ENCODE data around the gene PGAP6. TPM values are rescaled to one million over a fixed set of nuclear protein-coding genes. Genes with fewer than 3 reads are reported as not detected.

The PGAP6 gene
- total RNA-seq, 2 experiments from 2014 or later, result 22.8 to 24.1 TPM

DNA sequence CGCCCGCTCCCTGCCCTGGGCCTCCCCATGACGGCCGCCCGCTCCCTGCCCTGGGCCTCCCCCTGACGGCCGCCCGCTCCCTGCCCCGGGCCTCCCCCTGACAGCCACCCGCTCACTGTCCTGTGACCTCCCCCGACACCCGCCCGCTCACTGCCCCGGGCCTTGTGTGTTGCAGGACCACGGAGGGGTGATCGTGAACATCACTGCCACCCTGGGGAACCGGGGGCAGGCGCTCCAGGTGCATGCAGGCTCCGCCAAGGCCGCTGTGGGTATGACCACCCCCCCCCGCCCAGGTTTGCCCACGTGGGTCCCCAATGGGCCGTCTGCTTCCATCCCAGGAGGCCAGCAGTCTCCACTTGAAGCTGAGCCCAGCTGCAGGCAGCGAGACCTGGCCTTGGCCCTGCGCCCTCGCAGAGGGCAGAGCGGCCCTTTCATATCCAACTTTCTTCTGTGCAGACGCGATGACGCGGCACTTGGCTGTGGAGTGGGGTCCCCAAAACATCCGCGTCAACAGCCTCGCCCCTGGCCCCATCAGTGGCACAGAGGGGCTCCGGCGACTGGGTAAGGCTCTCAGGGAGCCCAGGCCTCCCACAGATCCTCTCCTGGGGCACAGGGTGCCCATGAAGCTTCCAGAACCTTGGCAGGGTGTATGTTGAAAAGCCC lies 28.9 kb upstream of the PGAP6 start:
- no peak for DNase-seq
- Mint-ChIP-seq H3K9me3 (no peaks in the 10 kb centered on the region), H3K4me1 (no peaks in the 10 kb centered on the region), H3K27me3 (no peaks in the 10 kb centered on the region), H3K27ac (no peak overlapping the region), H3K4me3 (no peak overlapping the region), H3K36me3 (no peaks in the 10 kb centered on the region)

DNA sequence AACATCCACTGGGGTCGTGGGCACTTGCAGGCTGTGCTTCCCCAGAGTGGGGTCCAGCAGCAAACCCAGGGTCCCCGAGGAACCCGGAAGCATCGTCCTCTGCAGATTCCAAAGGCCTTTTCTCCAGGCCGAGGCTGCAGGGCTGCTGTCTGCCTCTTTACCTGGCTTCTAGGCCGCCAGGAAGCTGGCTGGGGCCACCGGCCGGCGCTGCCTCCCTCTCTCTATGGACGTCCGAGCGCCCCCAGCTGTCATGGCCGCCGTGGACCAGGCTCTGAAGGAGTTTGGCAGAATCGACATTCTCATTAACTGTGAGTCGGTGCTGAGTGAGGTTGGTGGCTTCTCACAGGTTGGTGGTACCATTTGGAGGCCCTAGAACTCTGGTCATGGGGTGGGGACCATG lies 25.5 kb upstream of the PGAP6 start:
- Mint-ChIP-seq H3K9me3 (no peaks in the 10 kb centered on the region), H3K4me1 (no peaks in the 10 kb centered on the region), H3K27me3 (no peaks in the 10 kb centered on the region), H3K4me3 (no peak overlapping the region), H3K36me3 (no peaks in the 10 kb centered on the region), H3K27ac (no peak overlapping the region)
- DNase-seq, result no peak

DNA sequence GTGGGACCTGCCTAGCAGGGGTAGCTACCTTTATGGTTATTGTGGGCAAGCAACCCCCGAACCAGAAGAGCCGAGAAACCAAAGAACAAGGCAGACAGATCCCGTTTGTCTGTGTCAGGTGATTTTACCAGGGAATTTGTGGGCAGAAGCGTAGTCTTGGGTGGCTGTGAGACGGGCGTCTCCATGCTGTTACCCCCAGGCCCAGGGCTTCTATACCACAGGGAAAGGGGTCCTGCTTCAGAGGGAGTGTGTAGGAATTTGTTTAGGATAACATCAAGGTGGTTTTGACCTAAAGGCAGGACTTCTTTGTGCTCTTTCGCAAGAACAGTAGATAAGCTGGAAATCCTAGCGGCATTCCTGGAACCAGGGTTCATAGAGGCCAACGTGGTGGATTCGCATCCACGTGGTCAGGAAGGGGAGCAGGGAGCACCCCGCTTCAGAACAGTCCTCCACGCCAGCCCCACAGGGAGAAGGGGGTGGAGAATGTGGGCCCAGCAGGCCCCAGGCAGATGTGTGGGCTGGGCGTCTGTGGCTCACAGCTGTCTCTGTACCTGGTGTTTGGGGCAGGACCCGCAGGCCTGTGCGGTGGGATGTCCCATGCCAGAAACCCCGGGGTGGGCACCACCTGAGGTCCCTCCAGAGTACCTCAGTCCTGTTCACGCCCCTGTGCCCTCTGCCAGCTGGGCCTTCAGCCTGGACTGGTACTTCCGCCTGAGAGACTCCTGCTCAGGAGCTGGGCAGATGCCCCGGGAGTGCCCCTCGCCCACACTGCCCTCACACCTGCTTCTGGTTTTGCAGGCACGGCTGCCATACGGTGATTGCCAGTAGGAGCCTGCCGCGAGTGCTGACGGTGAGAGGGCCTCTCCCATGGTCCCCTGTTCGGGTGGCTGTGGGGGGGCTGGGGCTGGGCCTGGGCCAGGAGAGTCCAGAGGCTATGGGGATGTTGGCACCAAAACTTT lies 24.0 kb upstream of the PGAP6 start:
- no peaks in the 10 kb centered on the region for H3K4me1 Mint-ChIP-seq
- H3K4me3 Mint-ChIP-seq, result no peak overlapping the region
- DNase-seq, result no peak
- no peak overlapping the region for H3K27ac Mint-ChIP-seq
- H3K27me3 Mint-ChIP-seq, result no peaks in the 10 kb centered on the region
- no peaks in the 10 kb centered on the region for H3K9me3 Mint-ChIP-seq
- H3K36me3 Mint-ChIP-seq, result no peaks in the 10 kb centered on the region

DNA sequence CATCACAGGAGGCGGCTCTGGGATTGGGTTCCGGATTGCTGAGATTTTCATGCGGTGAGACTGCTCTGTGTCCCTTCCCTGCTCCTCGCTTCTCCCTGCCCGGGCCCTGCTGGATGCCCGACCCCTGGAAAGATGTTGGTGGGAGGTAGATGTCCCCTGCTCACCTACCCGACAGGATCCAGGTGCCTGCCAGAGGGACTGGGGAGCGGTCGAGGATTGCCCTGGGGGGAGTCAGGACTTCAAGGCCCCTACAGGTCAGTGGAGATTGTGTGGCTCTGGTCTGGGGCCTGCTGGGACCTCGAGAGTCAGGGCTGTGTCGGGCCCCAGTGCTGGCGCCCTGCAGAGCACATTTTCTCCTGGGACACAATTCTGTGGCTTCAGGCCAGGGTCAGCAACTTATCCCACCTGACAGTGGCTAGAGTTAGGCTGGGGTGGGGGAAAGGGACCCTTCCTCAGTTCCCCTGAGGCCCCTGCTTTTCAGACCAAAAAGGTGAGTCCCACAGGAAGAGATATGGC lies 23.3 kb upstream of the PGAP6 start:
- no peaks in the 10 kb centered on the region for H3K36me3 Mint-ChIP-seq

DNA sequence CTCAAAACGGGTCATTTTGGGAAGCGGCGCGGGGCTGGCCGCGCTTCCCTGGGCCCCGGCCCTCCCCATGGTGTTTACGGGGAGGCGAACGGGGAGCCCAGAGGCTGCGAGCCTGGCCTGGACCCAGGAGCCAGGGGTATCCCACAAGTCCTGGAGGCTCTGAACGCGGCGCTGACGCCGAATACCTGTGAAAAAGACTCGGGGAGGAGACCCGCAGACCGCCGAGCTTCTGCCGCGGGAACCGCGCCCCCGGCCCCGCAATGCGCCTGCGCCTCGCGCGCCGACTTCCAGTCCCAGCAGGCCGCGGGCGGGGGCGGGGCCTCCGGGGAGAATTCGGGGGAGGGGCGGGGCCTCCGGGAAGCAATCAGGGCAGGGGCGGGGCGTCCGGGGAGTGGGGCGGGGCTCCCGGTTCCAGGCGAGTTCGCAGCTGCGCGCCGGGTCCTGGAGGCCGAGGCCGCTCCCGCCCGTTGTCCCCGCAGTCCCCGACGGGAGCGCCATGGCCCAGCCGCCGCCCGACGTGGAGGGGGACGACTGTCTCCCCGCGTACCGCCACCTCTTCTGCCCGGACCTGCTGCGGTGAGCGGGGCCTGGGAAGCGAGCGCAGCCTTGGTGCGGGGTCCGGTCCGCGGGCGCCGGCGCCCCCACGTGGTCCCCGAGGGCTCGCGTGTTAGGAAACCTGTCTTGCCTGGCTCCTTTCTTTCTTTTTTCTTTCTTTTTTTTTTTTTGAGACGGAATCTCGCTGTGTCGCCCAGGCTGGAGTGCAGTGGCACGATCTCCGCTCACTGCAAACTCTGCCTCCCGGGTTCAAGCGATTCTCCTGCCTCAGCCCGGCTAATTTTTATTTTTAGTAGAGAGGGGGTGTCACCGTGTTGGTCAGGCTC lies 19.9 kb upstream of the PGAP6 start, which contains the start of gene DECR2:
Gene DECR2 (plus strand): TSS at position 418 of the 881 bp plus-strand sequence. CDS start 79 bp downstream, at position 497.
- H3K9me3 Mint-ChIP-seq, result no peaks in the 10 kb centered on the region
- peak within 1 kb of the TSS; percentile 87 for H3K4me3 Mint-ChIP-seq
- H3K4me1 Mint-ChIP-seq, result peaks cover 7% of the 10 kb centered on the region
- no peaks in the 10 kb centered on the region for H3K36me3 Mint-ChIP-seq
- peak; percentile 96 for DNase-seq
- peaks cover under 1% of the 10 kb centered on the region for H3K27me3 Mint-ChIP-seq
- H3K27ac Mint-ChIP-seq, result peak within 1 kb of the TSS; percentile 84

More for the DNA sequence above, 23.3 kb upstream of the PGAP6 start:
- Mint-ChIP-seq H3K27ac (no peak overlapping the region), H3K4me3 (no peak overlapping the region), H3K4me1 (peaks cover 6% of the 10 kb centered on the region), H3K9me3 (no peaks in the 10 kb centered on the region), H3K27me3 (no peaks in the 10 kb centered on the region)
- DNase-seq, result no peak

DNA sequence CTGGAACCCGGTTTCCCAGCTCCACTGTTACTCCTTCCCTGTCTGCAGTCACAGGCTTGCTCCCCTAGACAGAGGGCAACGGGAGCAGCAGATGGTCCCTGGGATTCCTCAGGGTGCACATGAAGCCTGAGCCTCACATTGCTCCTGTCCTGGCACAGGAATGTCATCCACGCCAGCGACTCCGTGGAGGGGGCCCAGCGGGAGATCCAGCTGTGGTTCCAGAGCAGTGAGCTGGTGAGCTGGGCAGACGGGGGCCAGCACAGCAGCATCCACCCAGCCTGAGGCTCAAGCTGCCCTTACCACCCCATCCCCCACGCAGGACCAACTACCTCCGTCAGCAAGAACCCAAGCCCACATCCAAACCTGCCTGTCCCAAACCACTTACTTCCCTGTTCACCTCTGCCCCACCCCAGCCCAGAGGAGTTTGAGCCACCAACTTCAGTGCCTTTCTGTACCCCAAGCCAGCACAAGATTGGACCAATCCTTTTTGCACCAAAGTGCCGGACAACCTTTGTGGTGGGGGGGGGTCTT lies 18.3 kb upstream of the PGAP6 start:
- no peak for DNase-seq
- H3K27ac Mint-ChIP-seq, result peak overlapping the region; percentile 74
- peaks cover 9% of the 10 kb centered on the region for H3K4me1 Mint-ChIP-seq
- no peaks in the 10 kb centered on the region for H3K36me3 Mint-ChIP-seq
- peak overlapping the region; percentile 87 for H3K4me3 Mint-ChIP-seq
- peaks cover 8% of the 10 kb centered on the region for H3K27me3 Mint-ChIP-seq
- no peaks in the 10 kb centered on the region for H3K9me3 Mint-ChIP-seq

DNA sequence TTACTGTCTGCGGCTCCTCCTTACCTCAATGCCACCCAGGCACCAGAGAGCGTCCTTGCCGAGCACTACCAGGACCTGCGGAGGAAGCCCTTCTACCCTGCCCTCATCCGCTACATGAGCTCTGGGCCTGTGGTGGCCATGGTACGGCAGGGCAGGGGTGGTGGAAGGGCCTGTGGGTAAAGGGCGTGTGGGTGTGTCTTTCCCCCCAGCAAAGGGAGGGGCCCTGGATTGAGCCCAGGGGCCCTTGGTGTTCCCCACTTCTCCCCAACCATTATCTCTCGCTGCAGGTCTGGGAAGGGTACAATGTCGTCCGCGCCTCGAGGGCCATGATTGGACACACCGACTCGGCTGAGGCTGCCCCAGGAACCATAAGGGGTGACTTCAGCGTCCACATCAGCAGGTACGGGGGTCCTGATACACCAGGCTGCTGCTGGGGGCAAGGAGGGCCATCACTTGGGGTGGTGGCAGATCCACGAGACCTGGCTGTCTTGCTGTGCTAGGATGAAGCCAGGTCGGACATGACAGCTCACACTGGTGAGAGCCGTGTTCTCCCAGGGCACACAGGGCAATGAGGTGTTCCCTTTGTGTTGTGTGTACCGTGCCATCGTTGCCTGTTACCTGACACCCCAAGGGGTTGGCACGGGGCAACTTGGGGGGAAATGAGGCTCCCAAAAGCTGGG lies 17.7 kb upstream of the PGAP6 start:
- Mint-ChIP-seq H3K36me3 (no peaks in the 10 kb centered on the region), H3K4me3 (no peak overlapping the region), H3K27me3 (peaks cover 8% of the 10 kb centered on the region), H3K4me1 (peaks cover 9% of the 10 kb centered on the region), H3K27ac (no peak overlapping the region), H3K9me3 (no peaks in the 10 kb centered on the region)
- DNase-seq, result no peak

DNA sequence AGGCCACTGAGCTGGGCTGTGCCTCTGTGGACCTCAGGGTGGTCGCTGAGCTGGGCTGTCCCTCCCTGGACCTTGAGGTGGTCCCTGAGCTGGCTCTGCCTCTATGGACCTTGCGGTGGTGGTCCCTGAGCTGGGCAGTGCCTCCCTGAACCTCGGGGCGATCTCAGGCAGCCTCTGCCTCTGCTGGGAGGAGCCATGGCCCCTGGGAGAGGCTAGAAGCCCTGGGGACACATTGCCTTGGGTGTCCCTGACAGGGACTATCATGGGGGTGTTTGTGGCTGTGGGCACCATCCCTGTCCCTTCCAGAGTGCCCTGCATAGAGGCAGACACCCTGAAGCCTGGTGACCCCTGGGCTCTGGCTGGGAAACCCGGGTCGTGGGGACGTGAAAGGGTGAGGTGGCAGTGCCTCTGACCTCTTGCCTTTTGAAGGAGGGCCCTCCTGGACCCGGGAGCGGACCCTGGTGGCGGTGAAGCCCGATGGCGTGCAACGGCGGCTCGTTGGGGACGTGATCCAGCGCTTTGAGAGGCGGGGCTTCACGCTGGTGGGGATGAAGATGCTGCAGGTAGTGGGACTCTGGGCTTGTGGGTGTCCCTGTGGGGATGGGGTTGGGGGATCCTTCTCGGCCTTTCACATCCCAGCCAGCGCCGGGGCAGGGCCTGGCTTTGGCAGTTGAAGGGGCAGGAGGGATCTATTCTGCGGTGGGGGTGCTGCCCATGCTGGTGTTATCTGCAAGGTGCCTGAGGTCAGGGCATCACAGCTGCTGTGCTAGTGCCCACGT lies 17.0 kb upstream of the PGAP6 start:
- Mint-ChIP-seq H3K36me3 (no peaks in the 10 kb centered on the region), H3K4me3 (peak overlapping the region; percentile 59), H3K9me3 (no peaks in the 10 kb centered on the region), H3K27ac (no peak overlapping the region), H3K27me3 (peaks cover 8% of the 10 kb centered on the region), H3K4me1 (peaks cover 9% of the 10 kb centered on the region)
- no peak for DNase-seq

DNA sequence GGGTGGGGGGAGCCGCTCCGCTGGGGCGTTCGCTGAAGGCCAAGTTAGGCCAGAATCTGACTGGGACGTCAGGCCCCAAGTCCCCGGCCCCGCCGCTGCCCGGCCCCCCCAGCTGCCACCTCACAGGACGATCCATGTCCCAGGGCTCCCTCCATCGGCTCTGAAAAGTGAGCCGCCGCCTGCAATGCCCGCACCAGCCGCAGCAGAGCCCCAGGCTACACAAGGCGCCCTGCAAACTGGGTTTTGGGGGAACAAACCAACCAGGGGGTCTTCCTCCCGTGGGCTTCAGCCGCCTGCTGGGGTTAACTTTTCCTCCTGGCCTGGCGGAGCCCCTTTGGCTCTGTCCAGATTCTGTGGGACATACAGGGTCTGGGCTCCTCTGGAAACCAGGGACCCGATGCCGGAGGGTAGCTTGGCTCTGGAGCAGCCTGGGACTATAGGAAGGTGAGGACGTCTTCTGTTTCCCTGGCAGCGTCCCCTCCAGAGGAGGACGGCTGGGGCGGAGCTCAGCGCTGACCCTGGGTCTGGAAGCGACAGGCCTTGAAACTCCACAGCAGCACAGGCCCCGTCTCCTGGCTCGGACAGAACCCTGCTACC lies 16.1 kb upstream of the PGAP6 start:
- H3K4me1 Mint-ChIP-seq, result peaks cover 9% of the 10 kb centered on the region
- no peaks in the 10 kb centered on the region for H3K36me3 Mint-ChIP-seq
- peak; percentile 35 for DNase-seq
- H3K27me3 Mint-ChIP-seq, result peaks cover 8% of the 10 kb centered on the region
- H3K27ac Mint-ChIP-seq, result no peak overlapping the region
- H3K9me3 Mint-ChIP-seq, result no peaks in the 10 kb centered on the region
- peak overlapping the region; percentile 59 for H3K4me3 Mint-ChIP-seq

DNA sequence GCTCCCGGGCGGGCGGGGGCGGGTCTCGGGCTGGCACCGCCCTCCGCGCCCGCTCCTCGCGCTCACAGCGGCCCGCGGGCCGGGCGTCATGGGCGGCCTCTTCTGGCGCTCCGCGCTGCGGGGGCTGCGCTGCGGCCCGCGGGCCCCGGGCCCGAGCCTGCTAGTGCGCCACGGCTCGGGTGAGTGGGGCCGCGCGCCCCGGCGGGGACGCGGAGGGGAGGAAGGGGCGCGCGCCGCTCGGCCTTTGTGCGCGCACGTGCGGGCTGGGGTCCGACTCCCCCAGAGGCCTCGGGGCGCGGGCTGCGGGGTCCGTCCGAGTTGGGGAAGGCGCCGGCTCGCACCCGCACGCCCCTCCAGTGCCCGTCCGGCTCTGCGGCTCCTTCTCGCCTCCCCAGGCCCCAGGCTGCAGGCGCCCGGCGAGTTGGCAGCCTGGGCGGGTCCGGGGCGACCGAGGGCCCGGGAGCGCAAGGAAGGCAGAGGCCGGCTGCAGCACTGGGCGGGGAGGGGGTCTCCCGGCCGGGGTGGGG lies 15.4 kb upstream of the PGAP6 start, which contains the start of gene NME4:
Gene NME4 (plus strand): TSS at position 65 of the 527 bp plus-strand sequence. CDS start 24 bp downstream, at position 89.
- peak within 1 kb of the TSS; percentile 81 for H3K4me3 Mint-ChIP-seq
- peaks cover 14% of the 10 kb centered on the region for H3K4me1 Mint-ChIP-seq
- peaks cover under 1% of the 10 kb centered on the region for H3K36me3 Mint-ChIP-seq
- no peak within 1 kb of the TSS for H3K27ac Mint-ChIP-seq
- peaks cover 8% of the 10 kb centered on the region for H3K27me3 Mint-ChIP-seq
- peak; percentile 49 for DNase-seq
- H3K9me3 Mint-ChIP-seq, result peaks cover 2% of the 10 kb centered on the region

DNA sequence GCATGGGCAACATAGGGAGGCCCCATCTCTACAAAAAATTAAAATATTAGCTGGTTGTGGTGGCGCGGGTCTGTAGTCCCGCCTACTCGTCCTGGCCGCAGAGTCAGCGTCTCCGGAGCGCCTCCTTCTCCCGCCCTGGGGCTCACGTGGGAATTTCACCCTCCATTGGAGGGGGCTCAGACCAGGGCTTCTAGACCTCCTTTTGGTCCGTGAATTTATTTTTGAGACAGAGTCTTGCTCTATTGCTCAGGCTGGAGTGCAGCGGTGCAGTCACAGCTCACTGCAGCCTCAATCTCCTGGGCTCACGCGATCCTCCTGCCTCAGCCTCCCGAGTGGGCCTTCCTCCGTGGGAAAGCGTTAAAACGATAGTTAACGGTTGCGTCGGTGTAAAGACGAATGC lies 14.8 kb upstream of the PGAP6 start:
- no peak for DNase-seq
- Mint-ChIP-seq H3K27me3 (peaks cover 8% of the 10 kb centered on the region), H3K4me3 (peak overlapping the region; percentile 81), H3K36me3 (peaks cover 3% of the 10 kb centered on the region), H3K4me1 (peaks cover 19% of the 10 kb centered on the region), H3K27ac (no peak overlapping the region), H3K9me3 (peaks cover 8% of the 10 kb centered on the region)

DNA sequence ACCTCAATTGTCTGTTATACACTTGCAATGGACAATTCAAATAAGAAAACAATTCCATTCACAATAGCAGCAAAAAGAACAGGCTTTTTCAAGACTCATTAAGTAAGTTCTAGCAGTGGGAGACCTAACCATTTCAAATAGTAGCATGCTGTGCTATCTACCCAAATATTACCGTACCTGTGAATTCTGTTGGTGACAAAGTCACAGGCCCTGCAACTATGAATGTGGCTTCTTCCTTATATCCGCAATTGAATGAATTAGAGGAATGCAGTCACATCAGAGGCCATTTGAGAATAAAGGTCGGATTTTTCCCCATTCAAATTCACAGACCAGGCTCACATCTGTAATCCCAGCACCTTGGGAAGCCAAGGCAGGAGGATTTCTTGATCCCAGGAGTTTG lies 14.4 kb upstream of the PGAP6 start:
- no peak for DNase-seq
- H3K4me1 Mint-ChIP-seq, result peaks cover 20% of the 10 kb centered on the region
- H3K27ac Mint-ChIP-seq, result no peak overlapping the region
- H3K4me3 Mint-ChIP-seq, result no peak overlapping the region
- peaks cover 8% of the 10 kb centered on the region for H3K9me3 Mint-ChIP-seq
- H3K36me3 Mint-ChIP-seq, result peaks cover 3% of the 10 kb centered on the region
- peaks cover 8% of the 10 kb centered on the region for H3K27me3 Mint-ChIP-seq

Measured in activated naive CD8-positive, alpha-beta T cell treated with anti-CD3 and anti-CD28 coated beads for 36 hours (primary cell).